K562 (cell line): ENCODE measurements around the gene CACNB1. TPM values are rescaled to one million over a fixed set of nuclear protein-coding genes. Genes with fewer than 3 reads are reported as not detected.
A peak's percentile ranks its signal among the peaks of the same experiment; 100 is the strongest.

Experiments used
- ATAC-seq: fragments of 200-7000 bp; cut with Tn5 transposase; 3 replicates; pipeline ENCODE4 v1.9.1; 2020; ENCODE audit warnings: moderate library complexity
- BruUV-seq: library from RNA; stranded (reverse); fragments of 400-500 nt; replicated peaks from 2 replicates; lab custom pipeline; 2021; lab: Mats Ljungman, UMichigan
- CTCF ChIA-PET: fragments of 300-600 bp; formaldehyde crosslinking; extraction: SDS; loops from one replicate; lab custom pipeline; 2021; ENCODE audit warnings: low intra/inter-chr PET ratio; lab: Yijun Ruan, JAX
- POLR2A ChIA-PET: fragments of 300-600, 350-650 bp; sonication (Branson Sonifier 250); formaldehyde crosslinking; extraction: SDS; loops from one replicate; lab custom pipeline; 2021; ENCODE audit warnings: antibody characterized with exemption, inconsistent platforms; lab: Yijun Ruan, JAX
- DNase-seq, 4 experiments: peaks; one replicate each; pipeline versions ENCODE4 v3.0.0 to v3.0.0-alpha.2; 2011 to 2018; ENCODE audit warnings: low spot score in 3 of 4, mixed read lengths in 3 of 4; ENCODE audit errors: extremely low read depth in 1 of 4
- FAIRE-seq: peaks from 2 replicates; lab custom pipeline; 2011; peaks lifted over from hg19 to GRCh38; lab: Jason Lieb, UNC
- H2AFZ ChIP-seq: 2 replicates; pipeline ENCODE4 v1.6.0; 2011; ENCODE audit warnings: low read depth, low read length, control low read depth, inconsistent platforms
- H3K27ac ChIP-seq: fragments of 200-600 bp; 3 replicates; pipeline ENCODE4 v1.8.0; 2011; ENCODE audit warnings: low read depth, mild to moderate bottlenecking, control low read depth, inconsistent platforms, low read length, moderate library complexity, mixed read lengths; ENCODE audit errors: extremely low read depth
- H3K27me3 ChIP-seq, 2 experiments: fragments of 300-600 bp in 1 of 2; 2 replicates in 1 of 2; 3 replicates in 1 of 2; pipeline versions ENCODE4 v1.6.0 to v1.8.0; 2011; ENCODE audit warnings: inconsistent platforms in 2 of 2, low read length in 2 of 2, mild to moderate bottlenecking in 1 of 2, mixed read lengths in 1 of 2, moderate library complexity in 1 of 2; ENCODE audit not compliant: control insufficient read depth in 2 of 2, insufficient read depth in 2 of 2
- H3K36me3 ChIP-seq: fragments of 300-600 bp; 3 replicates; pipeline ENCODE4 v1.8.0; 2011; ENCODE audit warnings: mild to moderate bottlenecking, low read length, inconsistent platforms; ENCODE audit not compliant: control insufficient read depth, insufficient read depth
- H3K4me1 ChIP-seq, 2 experiments: fragments of 200-600 bp in 1 of 2; replicated peaks in 1 of 2; 2 replicates in 1 of 2; 3 replicates in 1 of 2; pipeline versions ENCODE4 v1.5.1 to v1.8.0; 2011; ENCODE audit warnings: inconsistent platforms in 2 of 2, low read length in 2 of 2, mild to moderate bottlenecking in 1 of 2, mixed read lengths in 1 of 2, moderate library complexity in 1 of 2; ENCODE audit not compliant: control insufficient read depth in 2 of 2, insufficient read depth in 2 of 2
- H3K4me2 ChIP-seq: 2 replicates; pipeline ENCODE4 v1.6.1; 2011; ENCODE audit warnings: low read length, control low read depth, inconsistent platforms, mixed read lengths; ENCODE audit not compliant: insufficient read depth
- H3K4me3 ChIP-seq: fragments of 200-600 bp; sonication (generic), shearing (Covaris generic); 2 replicates; pipeline ENCODE4 v1.5.1; 2016; ENCODE audit warnings: control low read depth, inconsistent platforms
- H3K79me2 ChIP-seq: fragments of 200-600 bp; 3 replicates; pipeline ENCODE4 v1.8.0; 2011; ENCODE audit warnings: low read length, inconsistent platforms; ENCODE audit not compliant: control insufficient read depth, insufficient read depth
- H3K9ac ChIP-seq, 2 experiments: 2 replicates each; pipeline versions ENCODE4 v1.6.0 to v1.6.1; 2011; ENCODE audit warnings: low read depth in 2 of 2, low read length in 2 of 2, control low read depth in 1 of 2, inconsistent platforms in 1 of 2, mild to moderate bottlenecking in 1 of 2, mixed read lengths in 1 of 2; ENCODE audit not compliant: insufficient read depth in 1 of 2
- H3K9me1 ChIP-seq: one replicate; pipeline ENCODE4 v1.6.0; 2011; ENCODE audit warnings: inconsistent platforms, mild to moderate bottlenecking, low read length, moderate library complexity; ENCODE audit not compliant: control insufficient read depth, insufficient read depth
- H3K9me3 ChIP-seq: replicated peaks from 2 replicates; pipeline ENCODE4 v1.5.1; 2011; ENCODE audit warnings: low read depth, low read length, inconsistent platforms; ENCODE audit not compliant: control insufficient read depth, insufficient read depth
- H4K20me1 ChIP-seq: replicated peaks from 2 replicates; pipeline ENCODE4 v1.6.1; 2011; ENCODE audit warnings: low read length, inconsistent platforms, mixed read lengths; ENCODE audit not compliant: control insufficient read depth, insufficient read depth
- ARHGAP35 ChIP-seq: fragments of 450-650 bp; IDR thresholded peaks from 2 replicates; pipeline ENCODE4 v1.6.1; 2018; ENCODE audit not compliant: partially characterized antibody
- ARID1B ChIP-seq: fragments of 450-650 bp; IDR thresholded peaks from 2 replicates; pipeline ENCODE4 v1.6.1; 2016; ENCODE audit warnings: antibody characterized with exemption, mild to moderate bottlenecking, inconsistent platforms
- BCL6 ChIP-seq: fragments of 250-450 bp; sonication (Bioruptor Pico); IDR thresholded peaks from 2 replicates; pipeline ENCODE4 v1.4.0; 2020
- BDP1 ChIP-seq: IDR thresholded peaks from 3 replicates; pipeline ENCODE4 v1.6.1; 2011; ENCODE audit not compliant: insufficient read length, insufficient read depth
- CEBPG ChIP-seq, 3 experiments: fragments of 200-800 bp in 1 of 3; sonication (Bioruptor generic) in 1 of 3; sonication (generic) in 1 of 3; formaldehyde crosslinking in 1 of 3; IDR thresholded peaks in 2 of 3; conservative IDR thresholded peaks in 1 of 3; 2 replicates each; pipeline versions ENCODE4 v1.6.1 to v1.8.0; 2016 to 2022; ENCODE audit warnings: missing compliant biosample characterization in 2 of 3, missing genetic modification characterization in 2 of 3, mild to moderate bottlenecking in 1 of 3, missing genetic modification reagents in 1 of 3
- GATA2 ChIP-seq: sonication (generic); formaldehyde crosslinking; IDR thresholded peaks from 2 replicates; pipeline ENCODE4 v1.4.0; 2020; ENCODE audit warnings: mild to moderate bottlenecking, missing genetic modification reagents
- HNRNPL ChIP-seq: fragments of 200-400 bp; formaldehyde crosslinking; IDR thresholded peaks from 2 replicates; pipeline ENCODE4 v1.6.1; 2017; ENCODE audit warnings: low read depth, mild to moderate bottlenecking, low read length
- KLF13 ChIP-seq: fragments of 450-650 bp; IDR thresholded peaks from 2 replicates; pipeline ENCODE4 v1.6.1; 2016; ENCODE audit warnings: missing genetic modification characterization, low read depth, mild to moderate bottlenecking, missing compliant biosample characterization, moderate library complexity, borderline replicate concordance
- LEF1 ChIP-seq: fragments of 450-650 bp; IDR thresholded peaks from 2 replicates; pipeline ENCODE4 v1.6.1; 2016; ENCODE audit warnings: mild to moderate bottlenecking
- POLR2AphosphoS2 ChIP-seq: IDR thresholded peaks from 2 replicates; pipeline ENCODE4 v1.6.1; 2012; ENCODE audit warnings: low read length, improper control_type of control experiment
- POLR2G ChIP-seq: fragments of 200-400 bp; formaldehyde crosslinking; IDR thresholded peaks from 2 replicates; pipeline ENCODE4 v1.6.1; 2017; ENCODE audit warnings: low read depth, mild to moderate bottlenecking, antibody characterized with exemption, low read length, moderate library complexity
- RBFOX2 ChIP-seq: fragments of 200-400 bp; formaldehyde crosslinking; IDR thresholded peaks from 2 replicates; pipeline ENCODE4 v1.6.1; 2017; ENCODE audit warnings: low read depth, mild to moderate bottlenecking, low read length, moderate library complexity
- SMAD3 ChIP-seq: fragments of 450-650 bp; formaldehyde crosslinking; conservative IDR thresholded peaks from 2 replicates; pipeline ENCODE4 v1.4.0; 2020; ENCODE audit warnings: mild to moderate bottlenecking
- SOX6 ChIP-seq: fragments of 450-650 bp; IDR thresholded peaks from 2 replicates; pipeline ENCODE4 v1.6.1; 2014; ENCODE audit warnings: mild to moderate bottlenecking
- SUPT5H ChIP-seq: fragments of 450-650 bp; IDR thresholded peaks from 2 replicates; pipeline ENCODE4 v1.6.1; 2016
- WGBS: fragments of 100-300 bp; shearing (Covaris generic); methylation state at CpG from one replicate; pipeline ENCODE4 v1.1.6; 2016; ENCODE audit warnings: low coverage, mixed read lengths; ENCODE audit not compliant: insufficient coverage; ENCODE audit errors: missing lambda C conversion rate; 5-methylcytosine and 5-hydroxymethylcytosine counted together
- in situ Hi-C: fragments of 300-500 bp; cut with MboI; formaldehyde crosslinking; loops from 4 replicates; pipeline ENCODE4 v1.15.0; 2018; ENCODE audit warnings: inconsistent platforms, mixed read lengths
- intact Hi-C: fragments of 100-400 bp; cut with micrococcal nuclease; formaldehyde crosslinking; loops from 2 replicates; pipeline ENCODE4 v1.14.2; 2022
- polyA plus RNA-seq, 8 experiments: library from polyadenylated mRNA; depleted of rRNA in 4 of 8; stranded (reverse) in 5 of 8; unstranded in 3 of 8; fragments of >200 nt; fragmentation: Nextera tagmentation in 2 of 8; fragmentation: Illumina TruSeq in 1 of 8; extraction: Ambion mirVana in 2 of 8; extraction: Trizol in 1 of 8; gene quantifications; 2 replicates each; pipeline versions ENCODE4 v1.2.1 to v1.2.3, GENCODE V29; 2011 to 2014; ENCODE audit warnings: inconsistent platforms in 1 of 8, missing spikeins in 1 of 8
- total RNA-seq, 7 experiments: library from RNA; depleted of rRNA in 6 of 7; stranded (reverse); fragments of >200 nt in 6 of 7; fragmentation: Illumina TruSeq in 2 of 7; extraction: Trizol in 2 of 7; gene quantifications; 2 replicates each; pipeline versions ENCODE4 v1.2.1 to v1.2.3, GENCODE V29; 2011 to 2021; ENCODE audit warnings: low replicate concordance in 1 of 7
- TF ChIP-seq, protein P1 (sequence below): sonication (generic); IDR thresholded peaks from 2 replicates; pipeline ENCODE4 v1.6.1; 2016
- TF ChIP-seq, protein P2 (sequence below): fragments of 450-650 bp; IDR thresholded peaks from 2 replicates; pipeline ENCODE4 v1.6.1; 2016
- TF ChIP-seq, protein P3 (sequence below): fragments of 450-650 bp; IDR thresholded peaks from 2 replicates; pipeline ENCODE4 v1.7.1; 2018; ENCODE audit warnings: mild to moderate bottlenecking, low read depth; ENCODE audit not compliant: partially characterized antibody

Gene CACNB1
- total and polyA plus RNA-seq, 9 of the 15 experiments (the other 6 are each of a cell fraction or from before 2014, with no cell fraction given): 0.08 to 7.4 (median 3.0) TPM

DNA sequence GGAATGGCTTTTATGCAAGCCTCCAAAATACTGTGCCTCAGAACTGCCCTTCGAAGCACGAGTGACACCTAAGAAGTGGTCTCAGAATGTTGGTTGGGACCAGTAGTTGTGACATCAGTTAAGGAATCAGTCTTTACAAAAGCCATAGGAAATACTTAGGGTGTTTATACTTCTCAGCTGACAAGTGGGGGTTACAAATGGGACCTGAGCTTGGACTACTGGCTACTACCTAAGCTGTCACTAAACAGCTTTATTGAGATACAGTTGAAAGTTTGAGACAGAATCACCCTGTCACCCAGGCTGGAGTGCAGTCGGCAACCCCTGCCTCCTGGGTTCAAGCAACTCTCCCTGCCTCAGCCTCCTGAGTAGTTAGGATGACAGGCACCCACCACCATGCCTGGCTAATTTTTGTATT is 7.7 kb upstream of the CACNB1 start:
- ATAC-seq (peak; percentile 7), FAIRE-seq (peak; percentile 46), DNase-seq (peak in 2 of 4 experiments; percentile 19 to 31)
- Histone ChIP-seq H3K4me3 (no peak overlapping the region), H3K9me1 (peaks cover 4% of the 10 kb centered on the region), H3K27ac (no peak overlapping the region), H3K79me2 (peaks cover 29% of the 10 kb centered on the region), H3K4me1 (peaks cover 13 to 29% of the 10 kb centered on the region in 2 experiments; a peak in 4 of 5 replicates), H3K9me3 (no peaks in the 10 kb centered on the region), H3K9ac (no peak overlapping the region), H2AFZ (no peak overlapping the region), H3K27me3 (peaks cover 0 to 4% of the 10 kb centered on the region in 2 experiments; a peak in 1 of 5 replicates), H3K4me2 (no peak overlapping the region), H4K20me1 (peaks cover 12% of the 10 kb centered on the region), H3K36me3 (peaks cover 46% of the 10 kb centered on the region)
- ChIA-PET CTCF (no interaction called here), POLR2A (interaction anchor here (0.6 to 1.7 kb wide), 5 partner anchors 8 to 25 kb away, joined by 3 to 4 read pairs (median 3); partner anchors contain the start of gene CACNB1)
- BruUV-seq: no TSS peak
- 72% methylated on average over 3 of the region's 3 CpGs for WGBS
- intact Hi-C loops: loop anchor here (5.0 kb wide), 3 partner anchors 147 to 412 kb away; no protein-coding TSS in a partner anchor
- in situ Hi-C loops: no loop called here
- TF ChIP-seq SUPT5H: peak; percentile 70
- TF ChIP-seq ARHGAP35: peak; percentile 17
- TF ChIP-seq KLF13: no peak
- peak; percentile 37; the same call in 1 of the 2 replicates for TF ChIP-seq POLR2G
- TF ChIP-seq LEF1: no peak
- no peak for TF ChIP-seq HNRNPL
- peak; percentile 56; the same call in 1 of the 2 replicates for TF ChIP-seq SMAD3 (CRISPR knock-in tag)
- TF ChIP-seq, protein P1, sequence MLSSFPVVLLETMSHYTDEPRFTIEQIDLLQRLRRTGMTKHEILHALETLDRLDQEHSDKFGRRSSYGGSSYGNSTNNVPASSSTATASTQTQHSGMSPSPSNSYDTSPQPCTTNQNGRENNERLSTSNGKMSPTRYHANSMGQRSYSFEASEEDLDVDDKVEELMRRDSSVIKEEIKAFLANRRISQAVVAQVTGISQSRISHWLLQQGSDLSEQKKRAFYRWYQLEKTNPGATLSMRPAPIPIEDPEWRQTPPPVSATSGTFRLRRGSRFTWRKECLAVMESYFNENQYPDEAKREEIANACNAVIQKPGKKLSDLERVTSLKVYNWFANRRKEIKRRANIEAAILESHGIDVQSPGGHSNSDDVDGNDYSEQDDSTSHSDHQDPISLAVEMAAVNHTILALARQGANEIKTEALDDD: no peak
- TF ChIP-seq BCL6 (CRISPR knock-in tag): no peak
- peak; percentile 39; the same call in 1 of the 2 replicates for TF ChIP-seq RBFOX2
- no peak for TF ChIP-seq CEBPG (CRISPR knock-in tag; IDR thresholded peaks at IDR 0.05)
- TF ChIP-seq CEBPG (tag; conservative IDR thresholded peaks at IDR 0.05 in 1 of 2, IDR thresholded peaks at IDR 0.05 in 1 of 2): no peak
- 0 out of 2 replicates have a peak, but pooled peaks have one; percentile 42 for TF ChIP-seq SOX6
- TF ChIP-seq BDP1: no peak
- TF ChIP-seq, protein P2, sequence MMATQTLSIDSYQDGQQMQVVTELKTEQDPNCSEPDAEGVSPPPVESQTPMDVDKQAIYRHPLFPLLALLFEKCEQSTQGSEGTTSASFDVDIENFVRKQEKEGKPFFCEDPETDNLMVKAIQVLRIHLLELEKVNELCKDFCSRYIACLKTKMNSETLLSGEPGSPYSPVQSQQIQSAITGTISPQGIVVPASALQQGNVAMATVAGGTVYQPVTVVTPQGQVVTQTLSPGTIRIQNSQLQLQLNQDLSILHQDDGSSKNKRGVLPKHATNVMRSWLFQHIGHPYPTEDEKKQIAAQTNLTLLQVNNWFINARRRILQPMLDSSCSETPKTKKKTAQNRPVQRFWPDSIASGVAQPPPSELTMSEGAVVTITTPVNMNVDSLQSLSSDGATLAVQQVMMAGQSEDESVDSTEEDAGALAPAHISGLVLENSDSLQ: peak; percentile 8; the same call in 1 of the 2 replicates
- no peak for TF ChIP-seq GATA2 (CRISPR knock-in tag)
- TF ChIP-seq POLR2AphosphoS2: peak; percentile 73; the same call in 1 of the 2 replicates
- TF ChIP-seq ARID1B: no peak
- TF ChIP-seq, protein P3, sequence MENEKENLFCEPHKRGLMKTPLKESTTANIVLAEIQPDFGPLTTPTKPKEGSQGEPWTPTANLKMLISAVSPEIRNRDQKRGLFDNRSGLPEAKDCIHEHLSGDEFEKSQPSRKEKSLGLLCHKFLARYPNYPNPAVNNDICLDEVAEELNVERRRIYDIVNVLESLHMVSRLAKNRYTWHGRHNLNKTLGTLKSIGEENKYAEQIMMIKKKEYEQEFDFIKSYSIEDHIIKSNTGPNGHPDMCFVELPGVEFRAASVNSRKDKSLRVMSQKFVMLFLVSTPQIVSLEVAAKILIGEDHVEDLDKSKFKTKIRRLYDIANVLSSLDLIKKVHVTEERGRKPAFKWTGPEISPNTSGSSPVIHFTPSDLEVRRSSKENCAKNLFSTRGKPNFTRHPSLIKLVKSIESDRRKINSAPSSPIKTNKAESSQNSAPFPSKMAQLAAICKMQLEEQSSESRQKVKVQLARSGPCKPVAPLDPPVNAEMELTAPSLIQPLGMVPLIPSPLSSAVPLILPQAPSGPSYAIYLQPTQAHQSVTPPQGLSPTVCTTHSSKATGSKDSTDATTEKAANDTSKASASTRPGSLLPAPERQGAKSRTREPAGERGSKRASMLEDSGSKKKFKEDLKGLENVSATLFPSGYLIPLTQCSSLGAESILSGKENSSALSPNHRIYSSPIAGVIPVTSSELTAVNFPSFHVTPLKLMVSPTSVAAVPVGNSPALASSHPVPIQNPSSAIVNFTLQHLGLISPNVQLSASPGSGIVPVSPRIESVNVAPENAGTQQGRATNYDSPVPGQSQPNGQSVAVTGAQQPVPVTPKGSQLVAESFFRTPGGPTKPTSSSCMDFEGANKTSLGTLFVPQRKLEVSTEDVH: peak; percentile 76
